Keratinocyte (primary cell): ENCODE measurements around the gene CD46. TPM values are rescaled to one million over a fixed set of nuclear protein-coding genes. Genes with fewer than 3 reads are reported as not detected.
A peak's percentile ranks its signal among the peaks of the same experiment; 100 is the strongest.

Experiments used
- DNase-seq: peaks from one replicate; pipeline ENCODE4 v3.0.0-alpha.2; 2011; ENCODE audit warnings: low read depth, missing footprints, low spot score
- FAIRE-seq: peaks from 2 replicates; lab custom pipeline; 2011; peaks lifted over from hg19 to GRCh38; lab: Jason Lieb, UNC
- H2AFZ ChIP-seq: 2 replicates; pipeline ENCODE4 v1.6.0; 2012; ENCODE audit warnings: low read length, control low read depth, inconsistent platforms; ENCODE audit not compliant: control insufficient read depth
- H3K27ac ChIP-seq: 2 replicates; pipeline ENCODE4 v1.5.1; 2011; ENCODE audit warnings: low read length; ENCODE audit not compliant: control insufficient read depth, insufficient read depth
- H3K27me3 ChIP-seq: 3 replicates; pipeline ENCODE4 v1.6.0; 2011; ENCODE audit warnings: low read length; ENCODE audit not compliant: control insufficient read depth, insufficient read depth; ENCODE audit errors: extremely low read depth
- H3K36me3 ChIP-seq, 2 experiments: 2 replicates in 1 of 2; 3 replicates in 1 of 2; pipeline ENCODE4 v1.5.1; 2011; ENCODE audit warnings: low read length in 2 of 2, mild to moderate bottlenecking in 1 of 2; ENCODE audit not compliant: control insufficient read depth in 2 of 2, insufficient read depth in 2 of 2; ENCODE audit errors: extremely low read depth in 1 of 2
- H3K4me1 ChIP-seq: 3 replicates; pipeline ENCODE4 v1.5.1; 2011; ENCODE audit warnings: low read length; ENCODE audit not compliant: control insufficient read depth, insufficient read depth; ENCODE audit errors: extremely low read depth
- H3K4me2 ChIP-seq: 3 replicates; pipeline ENCODE4 v1.6.0; 2011; ENCODE audit warnings: low read depth, low read length; ENCODE audit not compliant: control insufficient read depth, insufficient read depth; ENCODE audit errors: extremely low read depth
- H3K4me3 ChIP-seq, 3 experiments: fragments of 200-600 bp in 1 of 3; sonication (generic) in 1 of 3; 2 replicates in 2 of 3; 3 replicates in 1 of 3; pipeline ENCODE4 v1.5.1; 2011 to 2016; ENCODE audit warnings: low read length in 3 of 3, mild to moderate bottlenecking in 3 of 3, control low read depth in 2 of 3, inconsistent platforms in 1 of 3, low read depth in 1 of 3, mixed read lengths in 1 of 3, mixed run types in 1 of 3, moderate library complexity in 1 of 3; ENCODE audit not compliant: control insufficient read depth in 2 of 3, insufficient read depth in 2 of 3; ENCODE audit errors: extremely low read depth in 1 of 3
- H3K79me2 ChIP-seq: 2 replicates; pipeline ENCODE4 v1.6.0; 2012; ENCODE audit warnings: low read length; ENCODE audit not compliant: control insufficient read depth, insufficient read depth
- H3K9ac ChIP-seq: 3 replicates; pipeline ENCODE4 v1.6.0; 2011; ENCODE audit warnings: low read length; ENCODE audit not compliant: control insufficient read depth, insufficient read depth; ENCODE audit errors: extremely low read depth
- H3K9me1 ChIP-seq: 3 replicates; pipeline ENCODE4 v1.6.0; 2011; ENCODE audit warnings: low read length; ENCODE audit not compliant: control insufficient read depth, insufficient read depth; ENCODE audit errors: extremely low read depth
- H3K9me3 ChIP-seq: 2 replicates; pipeline ENCODE4 v1.5.1; 2012; ENCODE audit warnings: low read depth, low read length; ENCODE audit not compliant: control insufficient read depth
- H4K20me1 ChIP-seq: 3 replicates; pipeline ENCODE4 v1.6.0; 2011; ENCODE audit warnings: low read length; ENCODE audit not compliant: control insufficient read depth, insufficient read depth; ENCODE audit errors: extremely low read depth
- CTCF ChIP-seq, 3 experiments: IDR thresholded peaks in 1 of 3; conservative IDR thresholded peaks in 1 of 3; optimal IDR thresholded peaks in 1 of 3; 2 replicates in 2 of 3; 3 replicates in 1 of 3; pipeline versions ENCODE3 to v1.5.1; 2011; ENCODE audit warnings: low read length in 3 of 3, mild to moderate bottlenecking in 3 of 3, moderate library complexity in 2 of 3, control low read depth in 1 of 3, inconsistent platforms in 1 of 3; ENCODE audit not compliant: insufficient read depth in 2 of 3; ENCODE audit errors: extremely low read depth in 1 of 3
- EZH2 ChIP-seq: IDR thresholded peaks from one replicate; pipeline ENCODE4 v1.6.1; 2012; ENCODE audit warnings: inconsistent platforms, mild to moderate bottlenecking, low read length, moderate library complexity
- dilution Hi-C: fragments of 300-500 bp; cut with MboI; formaldehyde crosslinking; loops from one replicate; pipeline ENCODE4 v1.7.0; 2020; ENCODE audit warnings: low sequenced_read_pairs; ENCODE audit not compliant: extremely low pct_ligation_motif_present
- polyA plus RNA-seq, 5 experiments: library from polyadenylated mRNA; depleted of rRNA in 3 of 5; stranded (reverse) in 3 of 5; stranded (forward) in 1 of 5; unstranded in 1 of 5; fragments of >200 nt; gene quantifications; 1 replicate in 1 of 5; 2 replicates in 3 of 5; 3 replicates in 1 of 5; pipeline versions ENCODE4 v1.2.1 to v1.2.3, GENCODE V29; 2011 to 2012; ENCODE audit warnings: missing spikeins in 2 of 5, low read depth in 1 of 5, low replicate concordance in 1 of 5

The CD46 gene
- polyA plus RNA-seq, 1 donor (not counting 4 experiments of a cell fraction or from before 2014, with no cell fraction given) = 298 TPM

GRCh38 chr1:207754011-207754410 lies 2.2 kb downstream of the CD46 start:
- H3K9ac ChIP-seq = peak overlapping the region; percentile 3
- no peak for FAIRE-seq
- peaks cover 2 to 7% of the 10 kb centered on the region in 2 experiments for H3K36me3 ChIP-seq
- H4K20me1 ChIP-seq = peaks cover 9% of the 10 kb centered on the region
- no peaks in the 10 kb centered on the region for H3K27me3 ChIP-seq
- H3K79me2 ChIP-seq = peaks cover 68% of the 10 kb centered on the region
- no peak overlapping the region for H2AFZ ChIP-seq
- H3K4me1 ChIP-seq = peaks cover 39% of the 10 kb centered on the region
- TF ChIP-seq EZH2 = no peak
- no peak overlapping the region for H3K27ac ChIP-seq
- H3K9me3 ChIP-seq = no peaks in the 10 kb centered on the region
- no peaks in the 10 kb centered on the region for H3K9me1 ChIP-seq
- DNase-seq = no peak
- peak overlapping the region; percentile 95 for H3K4me2 ChIP-seq
- dilution Hi-C loops = no loop called here
- H3K4me3 ChIP-seq = peak overlapping the region in 1 of 3 experiments; percentile 99

- TF ChIP-seq EZH2 = no peak
- no peak for TF ChIP-seq CTCF (optimal IDR thresholded peaks at IDR 0.05 in 1 of 3, IDR thresholded peaks at IDR 0.05 in 1 of 3, conservative IDR thresholded peaks at IDR 0.05 in 1 of 3; ENCODE audit: extremely low read depth in 1 of 3, insufficient read depth in 2 of 3, low read length in 3 of 3)
- Histone ChIP-seq H2AFZ (no peak overlapping the region), H3K27ac (peak overlapping the region; percentile 27), H3K79me2 (peaks cover 70% of the 10 kb centered on the region), H3K9me3 (no peaks in the 10 kb centered on the region), H3K9ac (no peak overlapping the region), H3K27me3 (no peaks in the 10 kb centered on the region), H3K9me1 (no peaks in the 10 kb centered on the region), H3K36me3 (peaks cover 4 to 10% of the 10 kb centered on the region in 2 experiments), H3K4me2 (no peak overlapping the region), H3K4me3 (no peak overlapping the region), H4K20me1 (peaks cover 9% of the 10 kb centered on the region), H3K4me1 (peaks cover 39% of the 10 kb centered on the region)
- no peak for FAIRE-seq
- no peak for DNase-seq
- dilution Hi-C loops = no loop called here
Measured at GRCh38 chr1:207754974-207755700, 3.3 kb downstream of the CD46 start.
